HCEC 1CT (cell line): ENCODE data around the gene PDGFB.
"Not testable (repeated sequence)": the region's sequence is repeated elsewhere in the genome, so short reads cannot be mapped to it uniquely, and the experiment has no call there.

Experiments used
- DNase-seq: peaks from one replicate; pipeline ENCODE4 v3.0.0-alpha.2; 2017

Gene PDGFB

DNA sequence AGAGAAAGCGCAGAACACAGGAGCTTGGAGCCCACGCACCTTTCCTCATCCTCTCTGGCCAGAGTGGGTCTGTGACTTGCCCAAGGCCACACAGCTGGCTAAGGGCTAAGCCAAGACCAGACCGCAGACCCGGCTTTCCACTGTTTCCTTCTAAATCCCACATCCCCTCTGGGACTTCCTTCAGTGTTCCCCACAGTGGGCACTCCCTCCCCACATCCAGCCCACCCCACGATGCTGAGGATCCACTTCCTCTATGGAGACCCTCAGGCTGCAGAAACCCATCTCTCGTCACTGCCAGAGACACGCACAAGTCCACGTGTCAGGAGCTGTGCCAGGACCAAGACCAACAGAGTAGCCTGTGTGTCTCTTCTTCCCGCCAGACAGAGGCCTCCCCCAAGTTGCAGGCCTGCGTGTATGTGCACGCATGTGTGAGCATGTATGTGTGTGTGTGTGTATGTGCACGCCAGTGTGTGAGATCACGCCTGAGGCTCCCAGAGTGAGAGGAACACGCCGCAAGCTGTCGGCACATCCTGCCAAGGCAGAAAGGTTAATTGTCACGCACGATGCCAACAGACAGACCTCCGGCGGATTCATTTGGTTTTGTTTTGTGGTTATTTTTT is 21.6 kb downstream of the PDGFB start:
- no peak for DNase-seq

GRCh38 chr22:39221999-39222686 is 22.6 kb downstream of the PDGFB start:
- DNase-seq, result no peak

GRCh38 chr22:39220890-39221850 is 23.6 kb downstream of the PDGFB start:
- DNase-seq, result no peak

DNA sequence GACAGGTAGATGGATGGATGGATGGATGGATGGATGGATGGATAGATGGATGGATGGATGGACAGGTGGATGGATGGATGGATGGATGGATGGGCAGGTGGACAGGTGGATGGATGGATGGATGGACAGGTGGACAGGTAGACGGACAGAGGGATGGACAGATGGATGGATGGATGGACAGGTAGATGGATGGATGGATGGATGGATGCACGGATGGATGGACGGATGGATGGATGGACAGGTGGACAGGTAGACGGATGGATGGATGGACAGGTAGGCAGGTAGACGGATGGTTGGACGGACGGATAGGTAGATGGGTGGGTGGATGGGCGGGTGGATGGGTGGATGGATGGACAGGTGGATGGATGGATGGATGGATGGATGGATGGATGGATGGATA is 24.3 kb downstream of the PDGFB start:
- no peak for DNase-seq

DNA sequence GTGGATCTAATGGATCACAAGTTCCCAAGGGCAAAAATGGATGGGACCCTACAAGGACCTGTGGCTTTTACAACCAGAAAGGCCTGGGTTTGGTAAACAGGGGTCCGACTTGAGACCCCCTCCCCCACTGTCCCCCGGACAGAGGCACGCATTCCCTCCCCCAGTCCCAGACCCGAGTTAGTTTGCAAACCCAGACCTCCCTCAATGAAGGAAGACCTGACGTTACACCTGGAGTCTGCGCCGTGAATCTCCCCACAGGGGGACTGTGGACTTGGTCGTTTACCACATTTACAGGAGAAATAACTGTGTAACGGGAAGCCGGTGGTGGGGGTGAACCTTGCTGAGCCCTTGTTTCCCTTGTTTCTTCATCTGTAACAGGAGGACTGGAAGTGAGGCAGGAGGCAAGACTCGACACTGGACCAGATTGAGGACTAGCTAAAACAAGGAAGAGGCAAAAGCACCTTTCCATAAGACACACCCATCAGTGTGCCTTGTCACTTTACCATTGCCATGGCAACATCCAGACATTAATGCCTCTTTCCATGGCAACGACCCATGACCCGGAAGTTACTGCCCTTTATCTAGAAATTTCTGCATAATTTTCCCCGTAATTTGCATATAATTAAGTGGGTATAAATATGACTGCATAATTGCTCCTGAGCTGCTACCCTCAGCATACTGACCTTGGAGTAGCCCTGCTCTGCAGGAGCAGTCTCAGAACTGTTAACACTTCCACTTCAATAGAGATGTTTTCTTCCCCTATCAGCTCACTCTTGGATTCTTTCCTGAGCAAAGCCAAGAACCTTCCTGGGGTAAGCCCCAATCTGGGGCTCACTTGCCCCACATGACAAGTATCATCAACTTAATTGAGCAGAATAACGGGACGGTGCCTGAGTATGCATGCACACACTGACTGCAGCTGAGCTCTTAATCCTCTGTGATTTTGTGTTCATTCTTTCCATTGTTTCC is 25.4 kb downstream of the PDGFB start:
- DNase-seq, result no peak

DNA sequence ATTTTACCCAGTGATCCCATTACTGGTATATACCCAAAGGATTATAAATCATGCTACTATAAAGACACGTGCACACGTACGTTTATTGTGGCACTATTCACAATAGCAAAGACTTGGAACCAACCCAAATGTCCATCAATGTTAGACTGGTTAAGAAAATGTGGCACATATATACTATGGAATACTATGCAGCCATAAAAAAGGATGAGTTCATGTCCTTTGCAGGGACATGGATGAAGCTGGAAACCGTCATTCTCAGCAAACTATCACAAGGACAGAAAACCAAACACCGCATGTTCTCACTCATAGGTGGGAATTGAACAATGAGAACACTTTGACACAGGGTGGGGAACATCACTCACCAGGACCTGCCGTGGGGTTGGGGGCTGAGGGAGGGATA is 26.4 kb downstream of the PDGFB start:
- not testable (repeated sequence) for DNase-seq

DNA sequence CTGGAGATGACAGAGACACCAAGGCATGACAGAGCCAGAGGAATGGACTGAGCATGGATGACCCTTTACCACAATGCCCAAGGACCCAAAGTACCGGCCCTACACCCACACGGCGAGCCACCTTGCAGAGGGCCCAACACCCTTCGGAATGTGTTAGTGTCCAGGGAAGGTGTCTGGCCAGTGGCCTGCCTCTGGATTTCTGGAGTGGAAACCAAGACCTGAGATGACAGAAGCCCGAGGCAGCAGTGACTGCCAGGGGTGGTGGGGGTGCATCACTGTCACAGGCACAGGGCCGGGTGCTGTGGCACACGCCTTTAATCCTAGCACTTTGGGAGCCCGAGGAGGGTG is 28.7 kb downstream of the PDGFB start:
- no peak for DNase-seq

DNA sequence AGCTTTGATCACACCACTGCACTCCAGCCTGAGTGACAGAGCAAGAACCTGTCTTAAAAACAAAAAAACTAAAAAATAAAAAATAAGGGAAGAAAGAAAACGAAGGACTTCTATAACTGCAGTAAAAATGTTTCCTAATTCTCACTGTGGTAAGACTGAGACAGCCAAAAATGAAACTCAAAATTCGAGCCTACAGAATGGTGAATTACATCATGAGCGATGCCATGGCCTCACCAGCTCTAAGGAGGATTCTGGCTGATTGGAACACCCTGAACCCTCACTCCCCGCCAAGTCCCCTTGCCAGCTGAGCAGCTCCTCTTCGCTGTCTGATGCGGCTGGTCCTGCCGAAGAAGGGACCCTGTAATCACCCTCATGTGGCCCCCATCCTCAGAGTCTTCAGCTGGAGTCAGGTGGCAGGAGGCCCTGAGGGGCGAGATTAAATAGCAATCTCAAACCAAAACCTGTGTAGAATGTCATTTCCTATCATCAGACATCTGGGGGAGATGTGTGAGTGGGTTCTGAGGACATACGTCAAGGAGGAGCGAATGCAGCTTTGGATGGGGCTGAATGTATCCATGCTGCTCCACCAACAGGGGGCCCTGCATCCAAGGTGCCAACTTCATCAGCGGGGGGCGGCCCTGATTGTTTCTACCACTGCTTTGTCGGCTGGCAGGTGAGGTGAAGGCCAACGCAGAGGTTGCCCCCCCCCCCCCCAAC is 29.2 kb downstream of the PDGFB start:
- no peak for DNase-seq

GRCh38 chr22:39215070-39215396 is 29.7 kb downstream of the PDGFB start:
- no peak for DNase-seq

DNA sequence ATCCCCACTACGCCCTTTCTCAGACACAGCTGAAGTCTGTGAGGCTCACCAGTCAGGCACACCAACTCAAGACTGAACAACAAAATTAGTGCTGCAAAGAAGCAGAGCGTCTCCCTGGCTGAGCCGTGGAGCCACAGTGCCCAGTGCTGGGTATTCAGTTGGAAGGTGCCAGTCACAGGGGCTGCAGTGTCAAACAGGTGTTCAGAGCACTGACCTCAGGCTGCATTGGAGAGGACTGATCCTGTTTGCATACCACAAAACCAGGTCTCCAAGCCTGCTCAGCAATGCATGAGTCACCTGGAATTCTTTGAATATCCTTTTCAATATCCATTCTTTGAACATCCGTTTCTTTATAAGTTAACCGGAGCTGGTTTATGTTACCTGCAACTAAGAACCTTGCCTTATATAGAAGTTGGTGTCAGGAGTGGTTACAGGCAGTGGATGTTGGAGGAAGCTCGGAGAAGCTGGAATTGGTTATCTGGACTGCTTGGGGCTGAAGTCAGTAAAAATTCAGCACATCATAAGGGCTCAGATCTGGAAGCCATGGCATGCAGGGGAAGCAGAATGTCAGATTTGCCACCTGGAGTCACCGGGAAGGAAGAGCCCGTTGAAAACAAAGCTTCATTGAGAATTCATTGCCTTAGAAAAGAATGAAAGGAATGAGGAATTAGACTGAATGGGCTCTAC is 30.3 kb downstream of the PDGFB start:
- DNase-seq, result peak; percentile 65

DNA sequence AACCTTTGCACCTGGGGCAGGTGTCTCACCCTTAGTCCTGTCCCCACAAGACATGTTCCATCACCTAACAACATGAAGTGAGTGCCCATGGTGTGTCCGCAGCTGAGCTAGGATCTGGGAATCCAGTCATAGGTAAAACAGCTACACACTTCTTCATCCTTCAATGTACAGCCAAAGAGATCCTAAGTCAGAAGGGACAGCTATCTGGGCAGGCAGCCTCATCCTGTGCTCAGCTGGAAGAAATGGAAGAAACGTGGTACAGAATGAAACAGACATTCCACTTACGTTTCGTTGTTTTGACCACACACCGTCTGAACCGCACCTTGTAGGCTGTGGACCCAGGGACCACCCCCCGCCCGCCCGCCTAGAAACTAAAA is 30.8 kb downstream of the PDGFB start:
- DNase-seq, result no peak

DNA sequence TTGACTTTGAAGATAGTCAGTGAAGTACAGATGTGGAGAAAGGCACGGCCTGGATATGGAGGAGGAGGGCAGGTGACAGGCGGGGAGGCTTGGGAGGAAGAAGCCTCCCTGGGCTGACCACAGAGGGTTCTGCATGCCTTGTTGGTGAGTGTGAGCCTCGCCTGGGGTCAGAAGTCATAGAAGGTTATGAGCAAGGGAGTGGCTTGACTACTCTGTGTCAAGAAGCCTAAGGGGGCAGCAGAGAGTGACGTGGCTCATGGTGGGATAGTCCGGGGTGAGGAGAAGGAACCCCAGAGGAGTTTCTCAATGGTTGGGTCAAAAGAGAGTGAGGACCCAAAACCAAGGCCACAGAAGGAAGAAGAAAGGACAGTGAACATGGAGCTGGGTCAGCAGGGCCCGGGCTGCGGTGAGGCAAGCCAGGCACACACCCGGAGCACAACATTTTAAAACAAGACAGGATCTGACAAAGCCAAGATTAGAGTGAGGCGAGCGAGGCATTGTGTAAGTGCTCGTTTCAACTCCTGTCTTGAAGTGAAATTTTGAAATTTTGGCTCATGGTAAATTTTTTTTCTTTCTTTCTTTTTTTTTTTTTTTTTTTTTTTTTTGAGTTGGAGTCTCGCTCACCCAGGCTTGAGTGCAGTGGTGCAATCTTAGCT is 31.9 kb downstream of the PDGFB start:
- DNase-seq, result peak; percentile 88

- DNase-seq, result no peak
Observed at GRCh38 chr22:39209756-39210155, 35.0 kb downstream of the PDGFB start.

DNA sequence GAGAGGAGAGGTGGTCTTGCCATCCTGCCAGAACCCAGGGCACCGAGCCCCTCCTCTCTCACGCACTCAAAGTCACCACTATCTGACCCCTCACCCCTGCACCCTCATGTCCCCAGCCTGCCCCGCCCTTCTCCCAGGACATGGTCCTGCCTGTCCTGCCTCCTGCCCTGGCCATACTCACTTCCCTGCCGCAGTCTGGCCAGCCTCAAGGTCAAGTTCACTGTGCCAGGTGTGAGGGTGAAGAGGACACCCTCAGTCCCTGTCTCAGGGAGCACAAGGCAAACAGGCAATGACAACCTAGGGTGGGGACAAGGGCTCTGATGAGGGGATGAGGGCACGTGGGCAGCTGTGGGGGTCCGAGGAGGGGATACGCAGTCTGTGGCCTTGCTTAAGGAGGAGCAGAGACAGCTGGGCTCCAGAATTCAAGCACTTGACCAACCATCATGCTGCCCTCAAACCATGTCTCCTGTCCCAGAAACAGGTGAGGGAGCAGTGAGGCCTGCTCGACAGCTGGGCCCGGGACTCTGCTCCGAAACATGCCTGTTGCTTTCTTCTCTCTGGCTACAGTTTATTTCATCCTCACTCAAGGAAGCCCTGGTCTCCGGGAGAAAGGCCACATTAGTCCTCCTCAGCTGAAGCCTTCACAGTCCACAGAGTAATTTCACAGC is 36.6 kb downstream of the PDGFB start:
- no peak for DNase-seq

DNA sequence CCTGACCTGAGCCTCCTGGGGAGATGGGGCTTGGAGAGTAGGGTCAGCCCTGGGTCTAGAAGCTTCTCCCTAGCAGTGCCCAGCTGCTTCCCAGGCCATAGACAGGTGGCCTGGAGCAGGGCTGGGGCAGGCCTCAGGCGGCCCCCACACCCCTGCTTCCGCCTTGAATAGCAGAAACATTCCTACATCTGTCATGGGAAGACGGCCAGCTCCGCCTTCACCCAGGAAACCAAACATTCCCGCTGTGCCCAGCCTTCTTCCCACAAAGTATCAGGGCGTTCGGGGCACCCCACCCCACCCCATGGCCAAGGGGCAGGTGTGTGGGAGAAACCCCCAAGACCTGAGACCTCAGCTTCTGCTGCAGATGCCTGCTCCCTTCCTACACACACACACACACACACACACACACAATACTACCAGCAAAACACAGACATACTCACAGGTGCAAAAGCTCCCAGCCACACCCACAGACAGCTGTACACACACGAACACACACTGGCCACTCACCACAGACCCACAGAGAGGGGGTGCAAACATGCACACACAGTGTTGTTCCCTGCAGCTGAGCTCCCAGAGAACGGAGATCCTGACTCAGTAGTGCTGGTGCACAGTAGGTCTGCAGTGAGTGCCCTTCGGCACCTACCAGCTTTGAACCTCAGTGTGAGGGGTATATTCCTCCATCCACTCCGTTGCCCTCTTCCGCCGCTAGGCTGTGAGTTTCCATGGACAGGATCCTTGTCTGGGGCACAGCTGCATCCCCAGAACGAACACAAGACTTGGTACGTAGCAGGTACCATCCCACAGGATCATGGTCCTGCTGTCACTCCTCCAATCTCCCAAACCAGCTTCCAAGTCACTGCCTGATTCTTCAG is 37.4 kb downstream of the PDGFB start:
- DNase-seq, result peak; percentile 16

DNA sequence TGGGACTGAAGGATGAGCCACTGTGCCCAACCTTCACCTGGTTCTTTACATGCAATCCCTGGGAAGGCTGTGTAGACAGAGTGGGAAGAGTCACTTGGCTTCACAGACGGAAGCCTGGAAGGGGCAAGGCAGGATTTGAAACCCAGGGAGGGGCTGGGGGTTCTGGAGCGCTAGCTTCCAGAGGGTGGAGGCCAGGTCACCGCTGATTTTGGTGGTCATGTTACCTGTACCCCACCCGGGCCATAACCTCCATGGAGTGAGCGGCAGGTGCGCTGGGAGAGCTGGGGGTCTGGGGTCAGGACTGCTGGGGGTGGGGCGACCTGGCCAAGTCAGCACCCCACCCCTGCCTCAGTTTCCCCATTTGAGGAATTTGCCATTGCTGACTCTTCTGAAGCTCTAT is 38.3 kb downstream of the PDGFB start:
- no peak for DNase-seq

DNA sequence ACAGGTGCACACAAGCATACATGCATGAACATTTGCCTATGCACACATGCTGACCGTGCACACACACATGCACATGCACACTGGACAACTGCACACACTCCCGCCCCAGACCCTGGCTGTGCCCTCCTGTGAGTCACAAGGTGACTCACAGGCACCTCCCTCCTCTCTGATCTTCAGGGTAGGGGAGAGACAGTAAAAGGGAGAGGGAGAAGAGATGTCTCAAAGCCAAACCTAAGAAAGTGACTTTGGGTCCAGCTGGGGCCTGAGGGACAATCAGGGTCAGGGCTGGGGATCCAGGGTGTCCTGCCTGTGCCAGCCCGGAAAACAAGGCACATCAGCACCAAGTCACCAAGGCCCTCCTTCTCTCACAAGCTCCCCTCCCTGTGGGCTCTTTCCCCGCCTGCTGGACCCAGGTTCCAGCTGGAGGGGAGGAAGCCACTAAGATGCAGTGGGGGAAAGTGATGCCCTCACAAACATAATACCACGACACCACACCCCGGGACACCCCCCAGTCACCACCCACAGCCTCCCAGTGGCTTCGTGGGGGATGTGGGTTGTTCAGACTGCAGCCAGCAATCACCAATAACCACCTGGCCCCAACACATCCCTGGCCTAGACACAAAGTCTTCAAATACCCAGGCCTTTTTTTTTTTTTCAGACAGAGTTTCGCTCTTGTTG is 39.3 kb downstream of the PDGFB start:
- peak; percentile 72 for DNase-seq

GRCh38 chr22:39204216-39204615 is 40.6 kb downstream of the PDGFB start:
- DNase-seq, result no peak

GRCh38 chr22:39197578-39197977 is 47.2 kb downstream of the PDGFB start:
- DNase-seq, result no peak
